ENCODE measurements around the gene KRTAP2-1. TPM values are rescaled to one million over a fixed set of nuclear protein-coding genes. Genes with fewer than 3 reads are reported as not detected.

KRTAP2-1 gene
- total and polyA plus RNA-seq, 8 donors, result not detected

DNA sequence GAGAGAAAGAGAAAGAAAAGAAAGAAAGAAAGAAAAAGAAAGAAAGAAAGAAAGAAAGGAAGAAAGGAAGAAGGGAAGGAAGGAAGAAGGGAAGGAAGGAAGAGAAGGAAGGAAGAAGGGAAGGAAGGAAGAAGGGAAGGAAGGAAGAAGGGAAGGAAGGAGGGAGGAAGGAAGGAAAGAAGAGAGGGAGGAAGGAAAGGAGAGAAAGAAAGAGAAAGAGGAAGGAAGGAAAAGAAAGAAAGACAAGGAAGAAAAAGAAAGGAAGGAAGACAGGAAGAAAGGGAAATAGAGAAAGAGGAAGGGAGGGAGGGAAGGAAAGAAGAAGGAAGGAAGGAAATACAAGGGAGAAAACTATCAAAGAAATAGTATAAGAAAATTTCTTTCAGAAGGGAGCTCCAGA lies 29.7 kb upstream of the KRTAP2-1 start:
- no peaks in the 10 kb centered on the region for H3K9me3 ChIP-seq
- no peak overlapping the region for H3K4me3 ChIP-seq
- TF ChIP-seq POLR2AphosphoS5 (IDR thresholded peaks at IDR 0.05) (no peak), POLR2A (IDR thresholded peaks at IDR 0.05) (no peak)
- no peaks in the 10 kb centered on the region for H3K36me3 ChIP-seq
- DNase-seq, result no peak
- intact Hi-C loops (cut with DNase I; ENCODE audit: low total_unique reads), result no loop called here
- peaks cover 0 to 10% (median 0%) of the 10 kb centered on the region in 3 donors for H3K27me3 ChIP-seq
- H3K27ac ChIP-seq, result no peak overlapping the region
- no peaks in the 10 kb centered on the region for H3K4me1 ChIP-seq

GRCh38 chr17:41073676-41074075 lies 26.6 kb upstream of the KRTAP2-1 start:
- TF ChIP-seq EP300 (IDR thresholded peaks at IDR 0.05), result no peak
- no peak for TF ChIP-seq POLR2A (IDR thresholded peaks at IDR 0.05)
- TF ChIP-seq, protein P1, sequence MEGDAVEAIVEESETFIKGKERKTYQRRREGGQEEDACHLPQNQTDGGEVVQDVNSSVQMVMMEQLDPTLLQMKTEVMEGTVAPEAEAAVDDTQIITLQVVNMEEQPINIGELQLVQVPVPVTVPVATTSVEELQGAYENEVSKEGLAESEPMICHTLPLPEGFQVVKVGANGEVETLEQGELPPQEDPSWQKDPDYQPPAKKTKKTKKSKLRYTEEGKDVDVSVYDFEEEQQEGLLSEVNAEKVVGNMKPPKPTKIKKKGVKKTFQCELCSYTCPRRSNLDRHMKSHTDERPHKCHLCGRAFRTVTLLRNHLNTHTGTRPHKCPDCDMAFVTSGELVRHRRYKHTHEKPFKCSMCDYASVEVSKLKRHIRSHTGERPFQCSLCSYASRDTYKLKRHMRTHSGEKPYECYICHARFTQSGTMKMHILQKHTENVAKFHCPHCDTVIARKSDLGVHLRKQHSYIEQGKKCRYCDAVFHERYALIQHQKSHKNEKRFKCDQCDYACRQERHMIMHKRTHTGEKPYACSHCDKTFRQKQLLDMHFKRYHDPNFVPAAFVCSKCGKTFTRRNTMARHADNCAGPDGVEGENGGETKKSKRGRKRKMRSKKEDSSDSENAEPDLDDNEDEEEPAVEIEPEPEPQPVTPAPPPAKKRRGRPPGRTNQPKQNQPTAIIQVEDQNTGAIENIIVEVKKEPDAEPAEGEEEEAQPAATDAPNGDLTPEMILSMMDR (IDR thresholded peaks at IDR 0.05), result no peak
- TF ChIP-seq POLR2AphosphoS5 (IDR thresholded peaks at IDR 0.05), result no peak
- WGBS, 5 donors, result 85 to 98% (median 91%) methylated on average over 2 of the region's 2 CpGs
- Histone ChIP-seq H3K36me3 (no peaks in the 10 kb centered on the region), H3K4me1 (no peaks in the 10 kb centered on the region), H3K4me3 (no peak overlapping the region), H3K27ac (no peak overlapping the region), H3K9me3 (no peaks in the 10 kb centered on the region), H3K27me3 (peaks cover 0 to 10% (median 0%) of the 10 kb centered on the region in 3 donors)
- no peak for DNase-seq
- intact Hi-C loops (cut with DNase I; ENCODE audit: low total_unique reads), result no loop called here

DNA sequence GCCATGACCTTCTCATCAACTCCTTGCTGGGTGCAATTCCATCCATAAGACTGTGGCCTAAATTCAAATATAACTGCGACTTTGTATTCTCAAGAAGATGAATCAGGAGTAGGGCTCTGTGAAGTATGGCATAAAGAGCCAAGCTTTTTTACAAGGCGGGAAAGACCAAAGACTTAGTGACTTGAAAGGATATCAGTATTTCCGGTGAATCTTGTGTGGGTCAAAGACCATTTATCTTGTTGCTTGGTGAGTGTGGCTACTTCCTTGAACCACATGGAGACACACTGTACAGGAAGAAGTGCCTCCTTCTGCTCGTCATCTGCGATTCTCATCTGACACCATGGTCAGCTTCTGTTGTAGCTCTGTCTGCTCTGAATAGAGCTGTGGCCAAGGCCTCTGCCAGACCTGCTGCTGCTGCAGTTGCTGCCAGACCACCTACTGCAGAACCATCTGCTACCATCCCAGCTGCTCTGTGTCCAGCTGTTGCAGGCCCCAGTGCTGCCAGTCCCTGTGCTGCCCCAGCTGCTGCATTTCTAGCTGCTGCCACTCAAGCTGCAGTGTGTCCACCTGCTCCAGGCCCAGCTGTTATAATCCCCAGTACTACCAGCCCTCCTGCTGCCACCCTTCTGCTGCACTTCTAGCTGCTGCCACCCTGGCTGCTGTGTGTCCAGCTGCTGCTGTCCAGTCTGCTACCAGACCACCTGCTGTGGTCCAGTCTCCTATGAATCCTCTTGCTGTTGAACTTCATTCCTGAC lies 24.7 kb upstream of the KRTAP2-1 start:
- 83 to 95% (median 89%) methylated on average over 4 to 5 of the region's 5 CpGs for WGBS, 5 donors
- DNase-seq, result peak in 1 of 2 donors; percentile 10
- Histone ChIP-seq H3K27ac (no peak overlapping the region), H3K9me3 (no peaks in the 10 kb centered on the region), H3K4me3 (no peak overlapping the region), H3K36me3 (no peaks in the 10 kb centered on the region), H3K4me1 (no peaks in the 10 kb centered on the region), H3K27me3 (peaks cover 0 to 10% (median 0%) of the 10 kb centered on the region in 3 donors)
- TF ChIP-seq POLR2AphosphoS5 (IDR thresholded peaks at IDR 0.05) (no peak), EP300 (IDR thresholded peaks at IDR 0.05) (no peak), POLR2A (IDR thresholded peaks at IDR 0.05) (no peak)
- TF ChIP-seq, protein P1 (IDR thresholded peaks at IDR 0.05), result no peak
- intact Hi-C loops (cut with DNase I; ENCODE audit: low total_unique reads), result no loop called here

DNA sequence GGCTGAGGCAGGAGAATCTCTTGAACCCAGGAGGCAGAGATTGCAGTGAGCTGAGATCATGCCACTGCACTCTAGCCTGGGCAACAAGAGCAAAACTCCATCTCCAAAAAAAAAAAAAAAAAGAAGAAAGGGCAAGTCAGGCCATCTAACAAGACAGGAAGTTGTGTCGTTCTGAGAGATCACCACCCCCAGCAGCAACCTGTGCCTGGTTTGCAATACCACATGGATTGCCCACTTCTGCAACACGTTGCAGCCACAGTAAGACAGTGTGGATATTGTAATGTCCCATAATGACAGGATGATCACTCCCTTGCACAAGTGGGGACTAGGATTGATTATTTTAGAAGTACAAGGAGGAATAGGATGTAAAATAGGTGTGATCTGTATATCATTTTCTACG lies 21.9 kb upstream of the KRTAP2-1 start:
- TF ChIP-seq EP300 (IDR thresholded peaks at IDR 0.05) (no peak), POLR2AphosphoS5 (IDR thresholded peaks at IDR 0.05) (no peak), POLR2A (IDR thresholded peaks at IDR 0.05) (no peak)
- TF ChIP-seq, protein P1 (IDR thresholded peaks at IDR 0.05), result no peak
- WGBS, 5 donors, result 77 to 85% (median 81%) methylated on average over 3 of the region's 3 CpGs
- H3K36me3 ChIP-seq, result no peaks in the 10 kb centered on the region
- no peak for DNase-seq
- no peaks in the 10 kb centered on the region for H3K27me3 ChIP-seq
- H3K9me3 ChIP-seq, result no peaks in the 10 kb centered on the region
- intact Hi-C loops (cut with DNase I; ENCODE audit: low total_unique reads), result no loop called here
- no peaks in the 10 kb centered on the region for H3K4me1 ChIP-seq
- no peak overlapping the region for H3K27ac ChIP-seq
- H3K4me3 ChIP-seq, result no peak overlapping the region

DNA sequence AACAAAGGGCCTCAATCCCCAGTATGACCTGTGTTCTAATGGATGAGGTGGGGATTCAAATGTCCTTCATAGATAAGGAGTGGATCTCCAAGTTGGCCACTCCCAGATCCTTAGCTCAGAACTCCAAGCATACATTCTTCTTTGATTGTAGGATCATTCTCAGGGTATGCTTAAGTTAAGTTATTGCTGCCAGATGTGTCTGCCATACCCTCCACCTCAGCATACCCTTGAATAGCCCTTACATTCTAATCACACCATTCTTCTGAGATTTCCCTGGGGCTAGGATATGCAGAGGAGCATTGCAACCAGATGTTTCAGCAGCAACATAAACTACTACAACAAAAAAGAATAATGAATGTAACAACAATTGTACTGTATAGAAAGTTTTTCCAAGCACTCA lies 20.2 kb upstream of the KRTAP2-1 start:
- TF ChIP-seq POLR2AphosphoS5 (IDR thresholded peaks at IDR 0.05) (no peak), POLR2A (IDR thresholded peaks at IDR 0.05) (no peak), EP300 (IDR thresholded peaks at IDR 0.05) (no peak)
- TF ChIP-seq, protein P1 (IDR thresholded peaks at IDR 0.05), result no peak
- no peaks in the 10 kb centered on the region for H3K9me3 ChIP-seq
- no peak for DNase-seq
- H3K27ac ChIP-seq, result no peak overlapping the region
- H3K4me3 ChIP-seq, result no peak overlapping the region
- no peaks in the 10 kb centered on the region for H3K27me3 ChIP-seq
- no peaks in the 10 kb centered on the region for H3K36me3 ChIP-seq
- intact Hi-C loops (cut with DNase I; ENCODE audit: low total_unique reads), result no loop called here
- no peaks in the 10 kb centered on the region for H3K4me1 ChIP-seq
